A549 (cell line): ENCODE data around the gene PTGER1. TPM values are rescaled to one million over a fixed set of nuclear protein-coding genes. Genes with fewer than 3 reads are reported as not detected.

Experiments used
- ATAC-seq, 2 experiments: fragments of 200-7000 bp in 1 of 2; fragments of >200 bp in 1 of 2; cut with Nextera tagmentation in 1 of 2; cut with Tn5 transposase in 1 of 2; 3 replicates each; pipeline versions ENCODE4 v1.8.0 to v1.9.1; 2018 to 2020; ENCODE audit warnings: mild to moderate bottlenecking in 1 of 2, moderate library complexity in 1 of 2
- CTCF ChIA-PET: fragments of 300-600 bp; sonication (Branson Sonifier 250); formaldehyde crosslinking; extraction: SDS; loops from one replicate; lab custom pipeline; 2021; ENCODE audit warnings: antibody characterized with exemption, inconsistent platforms; lab: Yijun Ruan, JAX
- POLR2A ChIA-PET: fragments of 350-600 bp; formaldehyde crosslinking; extraction: SDS; loops from one replicate; lab custom pipeline; 2021; ENCODE audit warnings: antibody characterized with exemption, inconsistent platforms; lab: Yijun Ruan, JAX
- DNase-seq, 2 experiments: peaks; one replicate each; pipeline versions ENCODE4 v3.0.0 to v3.0.0-alpha.2; 2011 to 2016; ENCODE audit warnings: low read depth in 1 of 2, low spot score in 1 of 2
- FAIRE-seq: peaks from 2 replicates; lab custom pipeline; 2011; peaks lifted over from hg19 to GRCh38; lab: Jason Lieb, UNC
- H3K27ac ChIP-seq, 2 experiments: fragments of >200 bp; sonication (Bioruptor Twin); formaldehyde crosslinking; 3 replicates each; pipeline ENCODE4 v1.5.1; 2016 to 2017
- H3K4me1 ChIP-seq: fragments of >200 bp; sonication (Bioruptor Twin); formaldehyde crosslinking; 3 replicates; pipeline ENCODE4 v1.6.1; 2016
- H3K4me2 ChIP-seq: fragments of >200 bp; sonication (Bioruptor Twin); formaldehyde crosslinking; 3 replicates; pipeline ENCODE4 v1.6.1; 2016
- H3K4me3 ChIP-seq: fragments of >200 bp; sonication (Bioruptor Twin); formaldehyde crosslinking; 3 replicates; pipeline ENCODE4 v1.5.1; 2016
- H3K9me3 ChIP-seq: fragments of >200 bp; sonication (Bioruptor Twin); formaldehyde crosslinking; 3 replicates; pipeline ENCODE4 v1.6.1; 2016
- BHLHE40 ChIP-seq: IDR thresholded peaks from 2 replicates; pipeline ENCODE4 v1.6.1; 2012; ENCODE audit warnings: low read depth, low read length, inconsistent platforms
- CBX8 ChIP-seq: fragments of 200-600 bp; sonication (generic); IDR thresholded peaks from 2 replicates; pipeline ENCODE4 v1.6.1; 2016
- E2F6 ChIP-seq: IDR thresholded peaks from 2 replicates; pipeline ENCODE4 v1.6.1; 2012; ENCODE audit warnings: low read depth, borderline replicate concordance
- EHMT2 ChIP-seq: fragments of 200-600 bp; sonication (generic); IDR thresholded peaks from 2 replicates; pipeline ENCODE4 v1.6.1; 2016; ENCODE audit warnings: antibody characterized with exemption, low read depth, mild to moderate bottlenecking, moderate library complexity
- ESRRA ChIP-seq: fragments of 150-350 bp; IDR thresholded peaks from 2 replicates; pipeline ENCODE4 v1.6.1; 2014; ENCODE audit warnings: mild to moderate bottlenecking, low read length, borderline replicate concordance
- FOSB ChIP-seq: fragments of 250-450 bp; sonication (Bioruptor Pico); IDR thresholded peaks from 2 replicates; pipeline ENCODE4 v1.5.0; 2020; ENCODE audit warnings: mild to moderate bottlenecking, moderate library complexity
- GATA3 ChIP-seq: IDR thresholded peaks from 2 replicates; pipeline ENCODE4 v1.6.1; 2012; ENCODE audit warnings: borderline replicate concordance
- HOXA7 ChIP-seq: fragments of 250-450 bp; sonication (Bioruptor Pico); IDR thresholded peaks from 2 replicates; pipeline ENCODE4 v1.5.0; 2020; ENCODE audit warnings: mild to moderate bottlenecking, moderate library complexity
- HOXB5 ChIP-seq: fragments of 250-450 bp; sonication (Bioruptor Pico); IDR thresholded peaks from 2 replicates; pipeline ENCODE4 v1.5.0; 2020; ENCODE audit warnings: mild to moderate bottlenecking, moderate library complexity
- JUN ChIP-seq, 2 experiments: fragments of >200 bp; sonication (Bioruptor Twin); formaldehyde crosslinking; IDR thresholded peaks; 2 replicates in 1 of 2; 3 replicates in 1 of 2; pipeline ENCODE4 v1.6.1; 2016 to 2017
- KDM5A ChIP-seq: fragments of 200-600 bp; sonication (generic); IDR thresholded peaks from 2 replicates; pipeline ENCODE4 v1.6.1; 2016; ENCODE audit warnings: antibody characterized with exemption, mild to moderate bottlenecking
- MAFK ChIP-seq: fragments of 450-650 bp; IDR thresholded peaks from 2 replicates; pipeline ENCODE4 v1.6.1; 2014; ENCODE audit not compliant: partially characterized antibody
- MAX ChIP-seq: IDR thresholded peaks from 2 replicates; pipeline ENCODE4 v1.6.1; 2012
- MYC ChIP-seq: IDR thresholded peaks from 2 replicates; pipeline ENCODE4 v1.6.1; 2012; ENCODE audit warnings: mild to moderate bottlenecking, inconsistent platforms, low read length, improper control_type of control experiment, borderline replicate concordance
- NPAS2 ChIP-seq: fragments of 250-450 bp; sonication (Bioruptor Pico); IDR thresholded peaks from 2 replicates; pipeline ENCODE4 v1.8.0; 2022; ENCODE audit warnings: mild to moderate bottlenecking, moderate library complexity, borderline replicate concordance
- NR3C1 ChIP-seq: fragments of >200 bp; sonication (Bioruptor Twin); formaldehyde crosslinking; IDR thresholded peaks from 3 replicates; pipeline ENCODE4 v1.6.1; 2017
- PBX3 ChIP-seq: IDR thresholded peaks from 2 replicates; pipeline ENCODE4 v1.6.1; 2012
- POLR2A ChIP-seq: IDR thresholded peaks from 2 replicates; pipeline ENCODE4 v1.6.1; 2012; ENCODE audit warnings: mild to moderate bottlenecking, low read length
- RARB ChIP-seq: fragments of 250-450 bp; sonication (Bioruptor Pico); IDR thresholded peaks from 2 replicates; pipeline ENCODE4 v1.8.0; 2021; ENCODE audit warnings: mild to moderate bottlenecking, moderate library complexity
- RFX5 ChIP-seq: fragments of 450-650 bp; IDR thresholded peaks from 2 replicates; pipeline ENCODE4 v1.7.1; 2014; ENCODE audit warnings: antibody characterized with exemption, mild to moderate bottlenecking, moderate library complexity
- RNF2 ChIP-seq: fragments of 200-600 bp; sonication (generic); IDR thresholded peaks from 2 replicates; pipeline ENCODE4 v1.6.1; 2016; ENCODE audit warnings: low read depth, mild to moderate bottlenecking, antibody characterized with exemption, moderate library complexity, borderline replicate concordance
- SMC3 ChIP-seq: fragments of >200 bp; sonication (Bioruptor Twin); formaldehyde crosslinking; IDR thresholded peaks from 3 replicates; pipeline ENCODE4 v1.6.1; 2018; ENCODE audit warnings: inconsistent platforms
- TP53 ChIP-seq: fragments of 250-450 bp; sonication (Bioruptor Pico); IDR thresholded peaks from 2 replicates; pipeline ENCODE4 v1.5.0; 2021; ENCODE audit warnings: mild to moderate bottlenecking, moderate library complexity
- USF2 ChIP-seq: fragments of 450-650 bp; IDR thresholded peaks from 2 replicates; pipeline ENCODE4 v1.6.1; 2014; ENCODE audit warnings: antibody characterized with exemption
- ZFP36 ChIP-seq: fragments of 450-650 bp; IDR thresholded peaks from 2 replicates; pipeline ENCODE4 v1.6.1; 2014; ENCODE audit warnings: borderline replicate concordance; ENCODE audit not compliant: partially characterized antibody
- WGBS: methylation state at CpG from one replicate; pipeline ENCODE4 v1.1.6; 2017; ENCODE audit errors: missing lambda C conversion rate; 5-methylcytosine and 5-hydroxymethylcytosine counted together
- polyA plus RNA-seq, 4 experiments: library from polyadenylated mRNA; depleted of rRNA in 3 of 4; stranded (reverse); fragments of >200 nt; fragmentation: RNase III in 1 of 4; extraction: RNeasy Plus Mini Kit Qiagen cat#74134 plus additional on column Dnase treatment in 1 of 4; gene quantifications; 2 replicates in 3 of 4; 3 replicates in 1 of 4; pipeline ENCODE4 v1.2.3, GENCODE V29; 2011 to 2017
- TF ChIP-seq, protein P1 (sequence below): fragments of 200-600 bp; sonication (generic); IDR thresholded peaks from 2 replicates; pipeline ENCODE4 v1.6.1; 2016; ENCODE audit warnings: antibody characterized with exemption, mild to moderate bottlenecking, moderate library complexity

Gene PTGER1
- polyA plus RNA-seq, 2 of the 4 experiments (the other 2 are of a cell fraction), result 0.06 to 0.17 TPM

GRCh38 chr19:14516746-14517438 is 41.7 kb upstream of the PTGER1 start:
- 5% methylated on average over 21 of the region's 22 CpGs for WGBS
- peak overlapping the region; percentile 99 to 100 for H3K27ac ChIP-seq
- CTCF ChIA-PET, result interaction anchor here (0.7 to 3.5 kb wide), 2 partner anchors 11 to 25 kb away, joined by 3 to 17 read pairs; no protein-coding TSS in a partner anchor
- peak overlapping the region; percentile 100 for H3K4me3 ChIP-seq
- TF ChIP-seq RNF2, result no peak
- TF ChIP-seq HOXB5 (CRISPR knock-in tag), result no peak
- no peak for TF ChIP-seq TP53 (CRISPR knock-in tag)
- TF ChIP-seq JUN (IDR thresholded peaks at IDR 0.05), result no peak
- no peak for TF ChIP-seq FOSB
- H3K4me2 ChIP-seq, result peak overlapping the region; percentile 93
- H3K9me3 ChIP-seq, result no peaks in the 10 kb centered on the region
- ATAC-seq (no peak), FAIRE-seq (no peak), DNase-seq (no peak)
- POLR2A ChIA-PET, result interaction anchor here (1.8 to 3.2 kb wide), 4 partner anchors 10 to 20 kb away, joined by 10 to 112 read pairs (median 21); partner anchors contain the start of gene GIPC1
- peaks cover 66% of the 10 kb centered on the region for H3K4me1 ChIP-seq

GRCh38 chr19:14516048-14516534 is 40.9 kb upstream of the PTGER1 start:
- ATAC-seq (no peak), FAIRE-seq (no peak), DNase-seq (no peak)
- no peaks in the 10 kb centered on the region for H3K9me3 ChIP-seq
- POLR2A ChIA-PET, result interaction anchor here (3.2 kb wide), 1 partner anchor 9 kb away, joined by 112 read pairs; no protein-coding TSS in a partner anchor
- H3K4me1 ChIP-seq, result peaks cover 64% of the 10 kb centered on the region
- peak overlapping the region; percentile 100 for H3K4me3 ChIP-seq
- no peak for TF ChIP-seq MYC
- TF ChIP-seq ZFP36, result no peak
- no peak for TF ChIP-seq E2F6
- no peak for TF ChIP-seq SMC3
- no peak for TF ChIP-seq USF2
- no peak for TF ChIP-seq HOXA7
- no peak for TF ChIP-seq NPAS2
- no peak for TF ChIP-seq MAFK
- no peak for TF ChIP-seq RFX5
- no peak for TF ChIP-seq GATA3
- no peak for TF ChIP-seq MAX
- TF ChIP-seq EHMT2, result no peak
- no peak for TF ChIP-seq CBX8
- TF ChIP-seq BHLHE40, result no peak
- no peak for TF ChIP-seq HOXB5 (CRISPR knock-in tag)
- TF ChIP-seq TP53 (CRISPR knock-in tag), result no peak
- no peak for TF ChIP-seq ESRRA
- TF ChIP-seq, all 56 proteins: peak for 0
- H3K27ac ChIP-seq, result peak overlapping the region; percentile 99 to 100
- peak overlapping the region; percentile 93 for H3K4me2 ChIP-seq
- 51% methylated on average over 14 of the region's 15 CpGs for WGBS
- CTCF ChIA-PET, result interaction anchor here (0.9 to 3.5 kb wide), 3 partner anchors 9 to 41 kb away, joined by 3 to 17 read pairs (median 3); no protein-coding TSS in a partner anchor

DNA sequence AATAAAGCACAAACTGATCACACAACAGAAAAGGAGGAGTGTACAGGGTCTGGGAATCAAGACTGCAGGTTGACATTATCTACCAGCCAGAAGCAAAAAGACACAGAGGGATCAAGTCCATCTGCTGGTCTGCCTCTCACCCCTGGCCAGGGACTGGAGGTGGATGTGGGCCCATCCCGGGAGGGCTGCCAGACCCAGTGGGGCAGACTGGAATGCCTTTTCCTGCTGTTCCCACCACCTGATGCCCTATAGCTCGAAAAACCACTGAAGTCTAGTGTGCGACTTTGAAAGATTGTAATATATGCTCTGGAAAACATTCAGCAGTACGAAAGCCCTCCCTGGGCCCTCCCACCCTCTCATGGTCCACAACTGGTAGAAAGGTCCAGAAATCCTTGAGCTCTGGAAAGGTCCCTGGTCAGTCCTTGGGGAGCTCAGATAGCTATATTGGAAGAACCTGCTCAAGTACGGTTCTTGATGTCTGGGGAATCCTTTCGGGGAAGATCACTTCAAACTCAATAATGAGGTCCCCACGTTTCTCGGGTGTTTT is 40.4 kb upstream of the PTGER1 start:
- ChIA-PET POLR2A (no interaction called here), CTCF (interaction anchor here (0.9 to 3.5 kb wide), 4 partner anchors 8 to 41 kb away, joined by 3 to 17 read pairs (median 3); no protein-coding TSS in a partner anchor)
- peak overlapping the region; percentile 93 for H3K4me2 ChIP-seq
- no peaks in the 10 kb centered on the region for H3K9me3 ChIP-seq
- H3K4me3 ChIP-seq, result peak overlapping the region; percentile 100
- 49% methylated on average over 8 of the region's 8 CpGs for WGBS
- peaks cover 61% of the 10 kb centered on the region for H3K4me1 ChIP-seq
- ATAC-seq (no peak), FAIRE-seq (no peak), DNase-seq (no peak)
- H3K27ac ChIP-seq, result peak overlapping the region; percentile 99 to 100; a peak in 5 of 6 replicates
- TF ChIP-seq TP53 (CRISPR knock-in tag) (no peak), CBX8 (no peak), RARB (CRISPR knock-in tag) (no peak), BHLHE40 (no peak), RFX5 (no peak), RNF2 (no peak), NR3C1 (no peak), POLR2A (no peak), PBX3 (no peak), KDM5A (no peak)
- TF ChIP-seq, protein P1, sequence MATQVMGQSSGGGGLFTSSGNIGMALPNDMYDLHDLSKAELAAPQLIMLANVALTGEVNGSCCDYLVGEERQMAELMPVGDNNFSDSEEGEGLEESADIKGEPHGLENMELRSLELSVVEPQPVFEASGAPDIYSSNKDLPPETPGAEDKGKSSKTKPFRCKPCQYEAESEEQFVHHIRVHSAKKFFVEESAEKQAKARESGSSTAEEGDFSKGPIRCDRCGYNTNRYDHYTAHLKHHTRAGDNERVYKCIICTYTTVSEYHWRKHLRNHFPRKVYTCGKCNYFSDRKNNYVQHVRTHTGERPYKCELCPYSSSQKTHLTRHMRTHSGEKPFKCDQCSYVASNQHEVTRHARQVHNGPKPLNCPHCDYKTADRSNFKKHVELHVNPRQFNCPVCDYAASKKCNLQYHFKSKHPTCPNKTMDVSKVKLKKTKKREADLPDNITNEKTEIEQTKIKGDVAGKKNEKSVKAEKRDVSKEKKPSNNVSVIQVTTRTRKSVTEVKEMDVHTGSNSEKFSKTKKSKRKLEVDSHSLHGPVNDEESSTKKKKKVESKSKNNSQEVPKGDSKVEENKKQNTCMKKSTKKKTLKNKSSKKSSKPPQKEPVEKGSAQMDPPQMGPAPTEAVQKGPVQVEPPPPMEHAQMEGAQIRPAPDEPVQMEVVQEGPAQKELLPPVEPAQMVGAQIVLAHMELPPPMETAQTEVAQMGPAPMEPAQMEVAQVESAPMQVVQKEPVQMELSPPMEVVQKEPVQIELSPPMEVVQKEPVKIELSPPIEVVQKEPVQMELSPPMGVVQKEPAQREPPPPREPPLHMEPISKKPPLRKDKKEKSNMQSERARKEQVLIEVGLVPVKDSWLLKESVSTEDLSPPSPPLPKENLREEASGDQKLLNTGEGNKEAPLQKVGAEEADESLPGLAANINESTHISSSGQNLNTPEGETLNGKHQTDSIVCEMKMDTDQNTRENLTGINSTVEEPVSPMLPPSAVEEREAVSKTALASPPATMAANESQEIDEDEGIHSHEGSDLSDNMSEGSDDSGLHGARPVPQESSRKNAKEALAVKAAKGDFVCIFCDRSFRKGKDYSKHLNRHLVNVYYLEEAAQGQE, result no peak
